ENCODE measurements around the gene MAP2.

- no peak for TF ChIP-seq POLR2A (IDR thresholded peaks at IDR 0.05; ENCODE audit: low read depth, low read length)
- no peak for TF ChIP-seq POLR2AphosphoS5 (IDR thresholded peaks at IDR 0.05; ENCODE audit: low read depth, low read length)
These were observed 42.8 kb upstream of the MAP2 start for GRCh38 chr2:209381091-209381490.
